ENCODE results near the gene UBL4A.

UBL4A gene

DNA sequence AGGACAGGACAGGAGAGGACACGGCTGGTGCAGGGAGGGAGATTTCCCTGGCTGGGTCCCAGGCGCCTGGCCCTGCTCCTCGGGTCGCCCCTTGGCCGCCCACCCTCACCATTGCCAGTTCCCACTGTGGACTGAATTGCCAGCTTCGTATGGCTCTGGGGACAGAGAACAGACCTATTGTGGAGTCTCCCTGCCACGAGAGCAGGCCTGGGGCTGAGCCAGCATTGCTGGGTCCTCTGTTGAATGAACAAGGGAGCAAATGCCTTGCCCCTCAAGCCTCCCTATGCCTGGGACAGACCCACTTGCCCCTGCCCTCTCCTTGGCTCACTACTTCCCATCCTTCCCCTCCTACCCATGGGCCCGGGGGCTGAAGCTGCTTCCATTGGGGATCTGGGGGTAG, 24.0 kb downstream of the UBL4A start:
- no peak for DNase-seq (ENCODE audit: low spot score)

DNA sequence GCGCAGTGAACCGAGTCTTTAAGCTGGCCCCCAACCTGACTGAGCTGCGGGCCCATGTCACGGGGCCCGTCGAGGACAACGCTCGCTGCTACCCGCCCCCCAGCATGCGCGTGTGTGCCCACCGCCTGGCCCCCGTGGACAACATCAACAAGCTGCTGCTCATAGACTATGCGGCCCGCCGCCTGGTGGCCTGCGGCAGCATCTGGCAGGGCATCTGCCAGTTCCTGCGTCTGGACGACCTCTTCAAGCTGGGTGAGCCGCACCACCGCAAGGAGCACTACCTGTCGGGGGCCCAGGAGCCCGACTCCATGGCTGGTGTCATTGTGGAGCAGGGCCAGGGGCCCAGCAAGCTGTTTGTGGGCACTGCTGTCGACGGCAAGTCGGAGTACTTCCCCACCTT, 26.1 kb downstream of the UBL4A start:
- DNase-seq (ENCODE audit: low spot score): no peak

DNA sequence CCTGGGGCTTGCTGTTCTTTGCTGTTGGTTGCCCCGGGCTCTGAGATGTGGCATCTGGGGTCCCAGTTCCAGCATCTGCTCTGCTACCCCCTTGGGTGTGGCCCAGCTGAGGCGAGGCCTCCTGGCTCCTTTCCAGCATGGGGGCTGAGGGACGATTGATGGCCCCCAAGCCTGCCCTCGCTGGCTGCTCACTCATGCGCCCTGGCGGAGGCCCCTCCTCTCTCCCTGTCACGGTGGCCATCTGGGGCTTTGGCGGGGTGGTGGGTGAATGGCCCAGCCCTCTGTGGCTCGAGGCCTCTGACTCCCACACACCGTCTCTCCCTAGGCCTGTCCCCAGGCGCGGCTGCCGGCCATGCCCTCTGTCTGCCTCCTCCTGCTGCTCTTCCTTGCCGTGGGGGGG, 26.6 kb downstream of the UBL4A start:
- DNase-seq (ENCODE audit: low spot score): no peak

GRCh38 chrX:154458954-154459778, 27.2 kb downstream of the UBL4A start:
- no peak for DNase-seq (ENCODE audit: low spot score)

- DNase-seq (ENCODE audit: low spot score): no peak
These were observed 28.1 kb downstream of the UBL4A start, which contains the start of gene PLXNA3 for GRCh38 chrX:154458116-154458953. Gene PLXNA3 (plus strand): TSS chrX:154458281. CDS start chrX:154460184, 1,903 bp downstream.

DNA sequence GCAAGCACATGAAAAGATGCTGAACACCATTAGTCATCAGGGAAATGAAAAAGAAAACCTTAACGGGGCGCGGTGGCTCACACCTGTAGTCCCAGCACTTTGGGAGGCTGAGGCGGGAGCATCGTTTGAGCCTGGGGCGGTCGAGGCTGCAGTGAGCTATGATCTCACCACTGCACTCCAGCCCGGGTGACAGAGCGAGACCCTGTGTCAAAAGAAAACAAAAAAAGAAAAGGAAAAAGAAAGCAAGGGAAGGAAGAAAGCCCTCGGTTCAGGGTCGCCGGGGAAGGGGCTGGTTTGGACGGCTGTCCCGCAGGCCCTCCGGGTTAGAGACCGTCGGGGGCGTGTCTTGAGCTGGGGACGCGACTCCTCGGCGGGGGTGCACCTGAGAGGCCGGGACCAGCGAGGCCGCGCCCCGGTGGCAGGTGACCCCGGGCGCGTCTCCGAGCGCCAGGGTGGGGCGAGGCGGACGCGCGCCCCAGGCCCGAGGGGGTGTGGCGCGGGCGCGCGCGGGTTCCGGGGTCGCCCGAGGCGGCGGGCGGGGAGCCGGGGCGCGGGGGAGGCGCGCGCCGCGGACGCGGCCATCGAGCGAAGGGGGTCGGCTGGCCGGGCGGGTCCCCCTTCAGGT, 28.8 kb downstream of the UBL4A start:
- no peak for DNase-seq (ENCODE audit: low spot score)

GRCh38 chrX:154452823-154453222, 33.6 kb downstream of the UBL4A start:
- DNase-seq (ENCODE audit: low spot score): no peak

DNA sequence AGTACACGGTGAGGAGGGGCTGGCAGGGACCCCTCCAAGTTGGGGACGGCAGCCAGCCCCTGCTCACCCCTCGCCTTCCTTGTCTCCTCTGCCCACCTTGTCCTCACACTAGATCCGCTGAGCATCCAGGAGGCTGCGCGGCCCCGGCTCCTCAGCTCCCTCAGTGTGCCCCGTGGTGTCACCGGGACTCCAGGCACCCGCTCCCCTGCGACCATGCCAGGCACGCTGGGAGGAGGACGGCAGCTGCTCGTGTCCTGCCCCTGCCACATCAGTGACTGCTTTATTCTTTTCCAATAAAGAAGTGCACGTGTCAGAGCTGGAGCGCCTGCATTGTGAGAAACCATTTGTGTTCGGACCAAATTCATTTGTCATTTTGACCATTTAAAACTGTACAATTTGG, 36.1 kb downstream of the UBL4A start:
- no peak for DNase-seq (ENCODE audit: low spot score)

- no peak for DNase-seq (ENCODE audit: low spot score)
These were observed 36.8 kb downstream of the UBL4A start for GRCh38 chrX:154449618-154450017.

DNA sequence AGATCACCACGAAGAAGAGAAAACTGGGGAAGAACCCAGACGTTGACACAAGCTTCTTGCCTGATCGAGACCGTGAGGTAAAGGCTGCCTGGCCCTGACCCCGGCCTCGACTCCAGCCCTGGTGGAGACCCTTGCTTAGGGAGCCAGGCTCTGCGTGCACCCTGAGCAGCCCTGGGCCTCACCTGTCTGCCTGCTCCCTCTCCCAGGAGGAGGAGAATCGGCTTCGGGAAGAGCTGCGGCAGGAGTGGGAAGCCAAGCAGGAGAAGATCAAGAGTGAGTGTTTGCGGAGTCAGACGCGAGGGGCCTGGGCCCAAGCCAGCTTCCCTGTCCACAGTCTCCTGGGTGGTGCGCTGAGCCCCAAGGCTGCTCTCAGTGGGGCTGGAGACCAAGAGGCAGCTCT, 37.9 kb downstream of the UBL4A start:
- DNase-seq (ENCODE audit: low spot score): no peak

- DNase-seq (ENCODE audit: low spot score): no peak
These were observed 40.0 kb downstream of the UBL4A start for GRCh38 chrX:154446430-154446829.

DNA sequence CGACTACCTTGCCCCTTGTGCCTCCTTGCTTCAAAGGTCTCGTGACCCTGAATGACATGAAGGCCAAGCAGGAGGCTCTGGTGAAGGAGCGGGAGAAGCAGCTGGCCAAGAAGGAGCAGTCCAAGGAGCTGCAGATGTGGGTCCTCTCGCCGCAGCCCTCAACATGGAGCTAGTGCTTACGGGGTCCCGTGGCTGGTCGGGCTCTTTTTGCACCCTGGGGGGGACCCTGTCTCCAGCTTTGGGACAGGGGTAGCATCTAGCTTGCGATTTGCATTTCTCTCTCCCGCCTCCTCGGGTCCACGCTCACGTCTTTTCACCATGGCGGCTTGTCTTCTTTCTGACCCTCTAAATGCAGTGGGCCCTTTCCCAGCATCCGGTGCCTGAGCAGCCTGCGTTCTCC, 40.6 kb downstream of the UBL4A start:
- DNase-seq (ENCODE audit: low spot score): no peak

DNA sequence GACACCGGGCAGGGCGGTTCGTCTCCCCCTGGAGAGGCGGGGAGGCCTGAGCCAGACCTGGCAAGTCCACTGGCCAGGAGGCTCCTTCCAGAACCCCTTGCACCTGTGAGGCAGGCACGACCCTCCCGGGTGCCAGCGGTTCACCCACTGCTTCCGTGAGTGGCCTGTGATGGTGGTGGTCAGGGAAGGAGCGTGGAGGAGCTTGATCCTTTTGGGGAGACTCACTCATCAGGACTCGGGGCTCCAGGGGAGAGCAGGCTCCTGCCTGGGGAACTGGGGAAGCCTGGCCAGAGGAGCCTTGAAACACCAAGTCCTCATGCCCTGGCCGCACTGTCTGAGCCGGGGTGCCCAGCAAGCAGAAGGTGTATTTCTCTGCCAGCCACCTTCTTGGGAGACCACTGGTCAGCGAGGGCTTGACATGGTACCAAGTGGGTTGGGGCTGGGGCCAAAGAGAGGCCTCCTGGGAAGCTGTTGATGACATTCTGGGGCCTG, 41.6 kb downstream of the UBL4A start:
- no peak for DNase-seq (ENCODE audit: low spot score)

DNA sequence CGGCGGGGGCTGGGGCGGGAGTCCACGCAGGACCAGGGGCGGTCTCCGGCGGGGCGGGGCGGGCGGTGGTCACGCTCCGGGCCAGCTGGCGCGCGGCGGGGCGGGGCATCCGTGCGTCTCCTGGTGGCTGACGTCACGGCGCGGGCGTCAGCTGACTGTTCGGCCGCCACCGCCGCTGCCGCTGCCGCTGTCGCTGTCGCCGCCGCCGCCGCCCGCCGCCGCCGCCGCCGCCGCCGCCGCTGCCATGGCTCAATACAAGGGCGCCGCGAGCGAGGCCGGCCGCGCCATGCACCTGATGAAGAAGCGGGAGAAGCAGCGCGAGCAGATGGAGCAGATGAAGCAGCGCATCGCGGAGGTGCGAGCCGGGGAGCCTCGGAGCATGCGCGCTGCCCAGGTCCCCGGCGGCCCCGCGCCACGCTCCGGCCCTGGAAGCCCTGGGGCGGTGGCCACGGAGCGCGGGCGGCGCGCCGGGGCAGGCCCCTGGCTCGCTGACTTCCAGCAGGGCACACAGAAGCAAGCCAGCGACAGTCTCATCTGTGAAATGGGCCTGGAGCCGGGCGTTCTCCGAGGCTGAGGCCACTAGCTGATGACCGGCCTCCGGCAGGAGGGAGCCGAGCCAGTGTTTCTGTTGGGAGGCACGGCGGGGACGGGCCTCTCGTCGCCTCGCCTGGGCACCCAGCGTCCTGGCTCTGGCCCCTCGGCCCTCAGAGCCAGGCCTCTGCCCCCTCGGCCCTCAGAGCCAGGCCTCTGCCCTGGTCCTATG, 42.2 kb downstream of the UBL4A start, which contains the start of gene FAM50A:
TSS of gene FAM50A (plus strand) at position 150 of the 763 bp plus-strand sequence. CDS start at position 245, 95 bp downstream.
- DNase-seq (ENCODE audit: low spot score): no peak

DNA sequence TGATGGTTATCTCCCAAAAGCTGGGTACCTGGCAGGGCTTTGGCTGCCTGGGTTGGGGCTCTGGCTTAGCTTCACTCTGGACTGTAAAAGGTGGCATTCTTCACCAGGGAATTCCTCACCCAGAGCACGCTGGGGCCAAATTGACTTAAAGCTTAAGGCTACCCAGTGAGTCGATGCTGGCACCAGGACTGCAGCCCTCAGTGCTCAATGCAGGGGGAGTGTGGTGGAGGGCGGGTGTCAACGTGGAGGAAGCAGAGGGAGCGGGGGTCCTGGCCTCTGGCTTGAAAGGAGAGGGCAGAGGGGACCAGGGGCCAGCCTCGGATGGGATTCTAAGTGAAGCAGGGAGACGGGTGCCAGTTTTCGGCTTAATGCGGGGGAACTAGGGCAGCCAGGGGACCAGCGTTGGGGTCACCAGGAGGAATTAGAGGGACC, 42.9 kb downstream of the UBL4A start:
- DNase-seq (ENCODE audit: low spot score): no peak

DNA sequence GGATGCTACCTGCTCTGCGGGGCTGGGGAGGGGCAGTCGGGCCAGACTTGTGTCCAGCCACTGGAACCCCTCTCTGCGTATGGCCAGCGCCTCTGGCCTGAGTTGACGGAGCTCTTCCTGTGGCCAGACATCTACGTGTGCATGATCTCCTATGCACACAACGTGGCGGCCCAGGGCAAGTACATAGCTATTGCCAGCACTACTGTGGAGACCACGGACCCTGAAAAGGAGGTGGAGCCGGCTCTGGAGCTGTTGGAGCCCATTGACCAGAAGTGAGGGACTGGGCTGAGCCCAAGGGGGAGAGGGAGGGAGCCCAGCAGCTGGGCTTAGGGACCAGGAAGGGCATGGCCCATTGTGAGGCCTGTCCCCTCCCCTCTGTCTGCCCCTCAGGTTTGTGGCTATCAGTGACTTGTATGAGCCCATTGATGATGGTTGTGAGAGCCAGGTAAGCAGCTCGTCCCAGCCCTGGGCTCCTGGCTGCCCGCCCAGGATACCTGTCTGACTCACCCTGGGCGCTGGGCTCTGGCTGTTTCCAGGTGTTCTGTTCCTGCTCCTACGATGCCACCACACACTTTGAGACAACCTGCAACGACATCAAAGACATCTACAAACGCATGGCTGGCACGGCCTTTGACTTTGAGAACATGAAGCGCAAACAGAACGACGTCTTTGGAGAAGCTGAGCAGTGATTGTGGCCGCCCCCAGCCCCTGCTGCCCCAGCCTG, 44.3 kb downstream of the UBL4A start:
- DNase-seq (ENCODE audit: low spot score): no peak

GRCh38 chrX:154441564-154441963, 44.9 kb downstream of the UBL4A start:
- no peak for DNase-seq (ENCODE audit: low spot score)

- no peak for DNase-seq (ENCODE audit: low spot score)
These were observed 45.6 kb downstream of the UBL4A start for GRCh38 chrX:154440623-154441357.

DNA sequence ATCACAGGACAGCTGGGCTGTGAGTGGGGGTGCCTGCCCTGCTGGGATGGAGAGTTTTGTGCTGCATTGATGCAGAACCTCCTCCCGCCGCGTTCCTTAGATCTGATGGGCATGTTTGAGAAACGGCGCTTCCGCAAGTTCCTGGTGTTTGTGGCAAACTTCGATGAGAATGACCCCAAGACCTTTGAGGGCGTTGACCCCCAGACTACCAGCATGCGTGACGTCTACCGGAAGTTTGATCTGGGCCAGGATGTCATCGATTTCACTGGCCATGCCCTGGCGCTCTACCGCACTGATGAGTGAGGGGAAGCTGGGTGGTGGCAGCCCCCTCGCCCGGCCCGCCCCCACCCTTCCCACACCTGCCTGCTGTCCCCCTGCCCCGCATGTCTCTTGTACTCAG, 46.6 kb downstream of the UBL4A start:
- DNase-seq (ENCODE audit: low spot score): no peak

Measured in kidney capillary endothelial cell (primary cell).